ENCODE measurements around the gene LAD1.

DNA sequence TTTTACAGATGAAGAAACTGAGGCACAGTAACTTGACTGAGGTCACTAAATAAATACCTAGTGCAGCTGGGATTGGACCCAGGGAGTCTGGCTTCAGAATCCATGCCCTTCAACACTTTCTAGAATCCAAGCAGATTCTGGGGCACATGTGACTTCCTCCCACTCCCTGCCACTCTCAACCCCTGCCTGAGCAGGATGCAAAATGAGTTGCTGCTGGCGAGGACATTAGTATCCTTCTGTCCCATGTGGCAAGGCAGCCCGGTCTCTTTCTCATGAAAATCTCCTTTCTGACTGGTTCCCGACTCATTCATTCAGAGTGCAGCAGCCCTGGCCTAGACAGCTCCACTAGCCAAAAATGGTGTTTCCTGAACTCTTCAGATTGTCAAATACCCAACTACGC, 50.0 kb downstream of the LAD1 start:
- no peak for TF ChIP-seq EP300 (conservative IDR thresholded peaks at IDR 0.05; ENCODE audit: poor library complexity, severe bottlenecking)
- TF ChIP-seq, protein P1, sequence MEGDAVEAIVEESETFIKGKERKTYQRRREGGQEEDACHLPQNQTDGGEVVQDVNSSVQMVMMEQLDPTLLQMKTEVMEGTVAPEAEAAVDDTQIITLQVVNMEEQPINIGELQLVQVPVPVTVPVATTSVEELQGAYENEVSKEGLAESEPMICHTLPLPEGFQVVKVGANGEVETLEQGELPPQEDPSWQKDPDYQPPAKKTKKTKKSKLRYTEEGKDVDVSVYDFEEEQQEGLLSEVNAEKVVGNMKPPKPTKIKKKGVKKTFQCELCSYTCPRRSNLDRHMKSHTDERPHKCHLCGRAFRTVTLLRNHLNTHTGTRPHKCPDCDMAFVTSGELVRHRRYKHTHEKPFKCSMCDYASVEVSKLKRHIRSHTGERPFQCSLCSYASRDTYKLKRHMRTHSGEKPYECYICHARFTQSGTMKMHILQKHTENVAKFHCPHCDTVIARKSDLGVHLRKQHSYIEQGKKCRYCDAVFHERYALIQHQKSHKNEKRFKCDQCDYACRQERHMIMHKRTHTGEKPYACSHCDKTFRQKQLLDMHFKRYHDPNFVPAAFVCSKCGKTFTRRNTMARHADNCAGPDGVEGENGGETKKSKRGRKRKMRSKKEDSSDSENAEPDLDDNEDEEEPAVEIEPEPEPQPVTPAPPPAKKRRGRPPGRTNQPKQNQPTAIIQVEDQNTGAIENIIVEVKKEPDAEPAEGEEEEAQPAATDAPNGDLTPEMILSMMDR (IDR thresholded peaks at IDR 0.05; ENCODE audit: poor library complexity, severe bottlenecking) = no peak
- TF ChIP-seq POLR2AphosphoS5 (IDR thresholded peaks at IDR 0.05) = no peak
- TF ChIP-seq, protein P2, sequence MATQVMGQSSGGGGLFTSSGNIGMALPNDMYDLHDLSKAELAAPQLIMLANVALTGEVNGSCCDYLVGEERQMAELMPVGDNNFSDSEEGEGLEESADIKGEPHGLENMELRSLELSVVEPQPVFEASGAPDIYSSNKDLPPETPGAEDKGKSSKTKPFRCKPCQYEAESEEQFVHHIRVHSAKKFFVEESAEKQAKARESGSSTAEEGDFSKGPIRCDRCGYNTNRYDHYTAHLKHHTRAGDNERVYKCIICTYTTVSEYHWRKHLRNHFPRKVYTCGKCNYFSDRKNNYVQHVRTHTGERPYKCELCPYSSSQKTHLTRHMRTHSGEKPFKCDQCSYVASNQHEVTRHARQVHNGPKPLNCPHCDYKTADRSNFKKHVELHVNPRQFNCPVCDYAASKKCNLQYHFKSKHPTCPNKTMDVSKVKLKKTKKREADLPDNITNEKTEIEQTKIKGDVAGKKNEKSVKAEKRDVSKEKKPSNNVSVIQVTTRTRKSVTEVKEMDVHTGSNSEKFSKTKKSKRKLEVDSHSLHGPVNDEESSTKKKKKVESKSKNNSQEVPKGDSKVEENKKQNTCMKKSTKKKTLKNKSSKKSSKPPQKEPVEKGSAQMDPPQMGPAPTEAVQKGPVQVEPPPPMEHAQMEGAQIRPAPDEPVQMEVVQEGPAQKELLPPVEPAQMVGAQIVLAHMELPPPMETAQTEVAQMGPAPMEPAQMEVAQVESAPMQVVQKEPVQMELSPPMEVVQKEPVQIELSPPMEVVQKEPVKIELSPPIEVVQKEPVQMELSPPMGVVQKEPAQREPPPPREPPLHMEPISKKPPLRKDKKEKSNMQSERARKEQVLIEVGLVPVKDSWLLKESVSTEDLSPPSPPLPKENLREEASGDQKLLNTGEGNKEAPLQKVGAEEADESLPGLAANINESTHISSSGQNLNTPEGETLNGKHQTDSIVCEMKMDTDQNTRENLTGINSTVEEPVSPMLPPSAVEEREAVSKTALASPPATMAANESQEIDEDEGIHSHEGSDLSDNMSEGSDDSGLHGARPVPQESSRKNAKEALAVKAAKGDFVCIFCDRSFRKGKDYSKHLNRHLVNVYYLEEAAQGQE (IDR thresholded peaks at IDR 0.05; ENCODE audit: borderline replicate concordance) = no peak
- no peak for TF ChIP-seq RAD21 (conservative IDR thresholded peaks at IDR 0.05)
- TF ChIP-seq EZH2 (IDR thresholded peaks at IDR 0.05; ENCODE audit: borderline replicate concordance, insufficient read depth, low read length, poor library complexity, severe bottlenecking) = no peak
- no peak for TF ChIP-seq SMC3 (conservative IDR thresholded peaks at IDR 0.05; ENCODE audit: poor library complexity)
- no peak for TF ChIP-seq TAF1 (IDR thresholded peaks at IDR 0.05; ENCODE audit: low read depth)
- no peak for TF ChIP-seq MXI1 (conservative IDR thresholded peaks at IDR 0.05; ENCODE audit: poor library complexity, severe bottlenecking)

Measured in neural cell (in vitro differentiated cells).